ENCODE results near the gene TBCK. TPM values are rescaled to one million over a fixed set of nuclear protein-coding genes. Genes with fewer than 3 reads are reported as not detected.

Gene TBCK
- total and polyA plus RNA-seq, 4 donors, result 4.9 to 25.5 (median 15.8) TPM

DNA sequence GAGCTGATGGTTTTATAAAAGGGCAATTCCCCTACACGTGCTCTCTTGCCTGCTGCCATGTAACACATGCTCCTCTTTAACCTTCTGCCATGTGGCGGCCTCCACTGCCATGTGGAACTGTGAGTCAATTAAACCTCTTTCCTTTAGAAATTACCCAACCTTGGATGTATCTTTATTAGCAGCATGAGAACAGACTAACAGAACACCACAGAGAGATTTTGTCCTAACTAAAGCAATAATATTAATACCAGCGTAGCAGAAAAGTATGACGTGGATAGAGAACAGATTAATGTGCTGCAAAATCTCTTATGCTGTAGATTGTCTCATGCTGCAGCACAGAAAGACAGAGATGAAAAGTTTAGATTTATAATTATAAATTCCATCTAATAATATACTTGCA, 23.4 kb upstream of the TBCK start:
- TF ChIP-seq JUND (IDR thresholded peaks at IDR 0.05) (no peak), FOXA2 (IDR thresholded peaks at IDR 0.05) (no peak), RAD21 (IDR thresholded peaks at IDR 0.05) (no peak), HNF4G (IDR thresholded peaks at IDR 0.05) (no peak), EGR1 (IDR thresholded peaks at IDR 0.05; ENCODE audit: low read depth in 2 of 2) (no peak), SP1 (IDR thresholded peaks at IDR 0.05) (no peak), GABPA (IDR thresholded peaks at IDR 0.05 in 1 of 2, conservative IDR thresholded peaks at IDR 0.05 in 1 of 2) (no peak)
- TF ChIP-seq, protein P1, sequence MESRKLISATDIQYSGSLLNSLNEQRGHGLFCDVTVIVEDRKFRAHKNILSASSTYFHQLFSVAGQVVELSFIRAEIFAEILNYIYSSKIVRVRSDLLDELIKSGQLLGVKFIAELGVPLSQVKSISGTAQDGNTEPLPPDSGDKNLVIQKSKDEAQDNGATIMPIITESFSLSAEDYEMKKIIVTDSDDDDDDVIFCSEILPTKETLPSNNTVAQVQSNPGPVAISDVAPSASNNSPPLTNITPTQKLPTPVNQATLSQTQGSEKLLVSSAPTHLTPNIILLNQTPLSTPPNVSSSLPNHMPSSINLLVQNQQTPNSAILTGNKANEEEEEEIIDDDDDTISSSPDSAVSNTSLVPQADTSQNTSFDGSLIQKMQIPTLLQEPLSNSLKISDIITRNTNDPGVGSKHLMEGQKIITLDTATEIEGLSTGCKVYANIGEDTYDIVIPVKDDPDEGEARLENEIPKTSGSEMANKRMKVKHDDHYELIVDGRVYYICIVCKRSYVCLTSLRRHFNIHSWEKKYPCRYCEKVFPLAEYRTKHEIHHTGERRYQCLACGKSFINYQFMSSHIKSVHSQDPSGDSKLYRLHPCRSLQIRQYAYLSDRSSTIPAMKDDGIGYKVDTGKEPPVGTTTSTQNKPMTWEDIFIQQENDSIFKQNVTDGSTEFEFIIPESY (IDR thresholded peaks at IDR 0.05), result no peak
- TF ChIP-seq, protein P2, sequence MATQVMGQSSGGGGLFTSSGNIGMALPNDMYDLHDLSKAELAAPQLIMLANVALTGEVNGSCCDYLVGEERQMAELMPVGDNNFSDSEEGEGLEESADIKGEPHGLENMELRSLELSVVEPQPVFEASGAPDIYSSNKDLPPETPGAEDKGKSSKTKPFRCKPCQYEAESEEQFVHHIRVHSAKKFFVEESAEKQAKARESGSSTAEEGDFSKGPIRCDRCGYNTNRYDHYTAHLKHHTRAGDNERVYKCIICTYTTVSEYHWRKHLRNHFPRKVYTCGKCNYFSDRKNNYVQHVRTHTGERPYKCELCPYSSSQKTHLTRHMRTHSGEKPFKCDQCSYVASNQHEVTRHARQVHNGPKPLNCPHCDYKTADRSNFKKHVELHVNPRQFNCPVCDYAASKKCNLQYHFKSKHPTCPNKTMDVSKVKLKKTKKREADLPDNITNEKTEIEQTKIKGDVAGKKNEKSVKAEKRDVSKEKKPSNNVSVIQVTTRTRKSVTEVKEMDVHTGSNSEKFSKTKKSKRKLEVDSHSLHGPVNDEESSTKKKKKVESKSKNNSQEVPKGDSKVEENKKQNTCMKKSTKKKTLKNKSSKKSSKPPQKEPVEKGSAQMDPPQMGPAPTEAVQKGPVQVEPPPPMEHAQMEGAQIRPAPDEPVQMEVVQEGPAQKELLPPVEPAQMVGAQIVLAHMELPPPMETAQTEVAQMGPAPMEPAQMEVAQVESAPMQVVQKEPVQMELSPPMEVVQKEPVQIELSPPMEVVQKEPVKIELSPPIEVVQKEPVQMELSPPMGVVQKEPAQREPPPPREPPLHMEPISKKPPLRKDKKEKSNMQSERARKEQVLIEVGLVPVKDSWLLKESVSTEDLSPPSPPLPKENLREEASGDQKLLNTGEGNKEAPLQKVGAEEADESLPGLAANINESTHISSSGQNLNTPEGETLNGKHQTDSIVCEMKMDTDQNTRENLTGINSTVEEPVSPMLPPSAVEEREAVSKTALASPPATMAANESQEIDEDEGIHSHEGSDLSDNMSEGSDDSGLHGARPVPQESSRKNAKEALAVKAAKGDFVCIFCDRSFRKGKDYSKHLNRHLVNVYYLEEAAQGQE (IDR thresholded peaks at IDR 0.05), result no peak
- Histone ChIP-seq H3K27me3 (ENCODE audit: control insufficient read depth in 4 of 4, insufficient read depth in 4 of 4, low read length in 3 of 4) (no peaks in the 10 kb centered on the region), H3K4me1 (ENCODE audit: control insufficient read depth in 4 of 4, insufficient read depth in 4 of 4, low read length in 3 of 4) (no peaks in the 10 kb centered on the region), H3K9me3 (ENCODE audit: control insufficient read depth in 4 of 4, low read length in 3 of 4) (no peaks in the 10 kb centered on the region), H3K27ac (ENCODE audit: low read depth in 1 of 2, low read length in 2 of 2) (no peak overlapping the region), H3K9ac (ENCODE audit: low read depth in 1 of 2, low read length in 2 of 2) (no peak overlapping the region), H3K36me3 (ENCODE audit: control insufficient read depth in 4 of 4, insufficient read depth in 3 of 4, low read depth in 1 of 4, low read length in 3 of 4) (peaks cover 9 to 32% (median 21%) of the 10 kb centered on the region in 4 donors), H3K4me3 (ENCODE audit: low read depth in 1 of 3, low read length in 3 of 3) (no peak overlapping the region)
- WGBS, result 97% methylated on average over 4 of the region's 4 CpGs
- DNase-seq (ENCODE audit: low spot score), result no peak

DNA sequence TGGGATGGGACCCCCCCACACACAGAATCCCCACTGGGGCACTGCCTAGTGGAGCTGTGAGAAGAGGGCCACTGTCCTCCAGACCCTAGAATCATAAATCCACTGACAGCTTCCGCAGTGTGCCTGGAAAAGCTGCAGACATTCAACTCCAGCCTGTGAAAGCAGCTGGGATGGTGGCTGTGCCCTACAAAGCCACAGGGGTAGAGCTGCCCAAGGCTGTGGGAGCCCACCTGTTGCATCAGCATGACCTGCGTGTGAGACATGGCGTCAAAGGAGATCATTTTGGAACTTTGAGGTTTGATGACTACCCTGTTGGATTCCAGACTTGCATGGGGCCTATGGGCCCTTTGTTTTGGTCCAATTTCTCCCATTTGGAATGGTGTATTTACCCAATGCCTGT, 22.7 kb upstream of the TBCK start:
- H3K4me1 ChIP-seq (ENCODE audit: control insufficient read depth in 4 of 4, insufficient read depth in 4 of 4, low read length in 3 of 4), result no peaks in the 10 kb centered on the region
- 98% methylated on average over 3 of the region's 3 CpGs for WGBS
- TF ChIP-seq HNF4G (IDR thresholded peaks at IDR 0.05) (no peak), GABPA (IDR thresholded peaks at IDR 0.05 in 1 of 2, conservative IDR thresholded peaks at IDR 0.05 in 1 of 2) (no peak), FOXA1 (IDR thresholded peaks at IDR 0.05) (no peak), SP1 (IDR thresholded peaks at IDR 0.05) (no peak), EGR1 (IDR thresholded peaks at IDR 0.05; ENCODE audit: low read depth in 2 of 2) (no peak), HNF4A (conservative IDR thresholded peaks at IDR 0.05) (no peak), RAD21 (IDR thresholded peaks at IDR 0.05) (no peak), YY1 (IDR thresholded peaks at IDR 0.05) (no peak), JUND (IDR thresholded peaks at IDR 0.05) (no peak), NR2F2 (IDR thresholded peaks at IDR 0.05) (no peak), FOXA2 (IDR thresholded peaks at IDR 0.05) (no peak)
- TF ChIP-seq, protein P3, sequence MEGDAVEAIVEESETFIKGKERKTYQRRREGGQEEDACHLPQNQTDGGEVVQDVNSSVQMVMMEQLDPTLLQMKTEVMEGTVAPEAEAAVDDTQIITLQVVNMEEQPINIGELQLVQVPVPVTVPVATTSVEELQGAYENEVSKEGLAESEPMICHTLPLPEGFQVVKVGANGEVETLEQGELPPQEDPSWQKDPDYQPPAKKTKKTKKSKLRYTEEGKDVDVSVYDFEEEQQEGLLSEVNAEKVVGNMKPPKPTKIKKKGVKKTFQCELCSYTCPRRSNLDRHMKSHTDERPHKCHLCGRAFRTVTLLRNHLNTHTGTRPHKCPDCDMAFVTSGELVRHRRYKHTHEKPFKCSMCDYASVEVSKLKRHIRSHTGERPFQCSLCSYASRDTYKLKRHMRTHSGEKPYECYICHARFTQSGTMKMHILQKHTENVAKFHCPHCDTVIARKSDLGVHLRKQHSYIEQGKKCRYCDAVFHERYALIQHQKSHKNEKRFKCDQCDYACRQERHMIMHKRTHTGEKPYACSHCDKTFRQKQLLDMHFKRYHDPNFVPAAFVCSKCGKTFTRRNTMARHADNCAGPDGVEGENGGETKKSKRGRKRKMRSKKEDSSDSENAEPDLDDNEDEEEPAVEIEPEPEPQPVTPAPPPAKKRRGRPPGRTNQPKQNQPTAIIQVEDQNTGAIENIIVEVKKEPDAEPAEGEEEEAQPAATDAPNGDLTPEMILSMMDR (IDR thresholded peaks at IDR 0.05; ENCODE audit: low read depth, low read length, missing input control), result no peak
- TF ChIP-seq, protein P1 (IDR thresholded peaks at IDR 0.05), result no peak
- TF ChIP-seq, protein P4, sequence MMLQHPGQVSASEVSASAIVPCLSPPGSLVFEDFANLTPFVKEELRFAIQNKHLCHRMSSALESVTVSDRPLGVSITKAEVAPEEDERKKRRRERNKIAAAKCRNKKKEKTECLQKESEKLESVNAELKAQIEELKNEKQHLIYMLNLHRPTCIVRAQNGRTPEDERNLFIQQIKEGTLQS (IDR thresholded peaks at IDR 0.05), result no peak
- no peaks in the 10 kb centered on the region for H3K27me3 ChIP-seq (ENCODE audit: control insufficient read depth in 4 of 4, insufficient read depth in 4 of 4, low read length in 3 of 4)
- no peak overlapping the region for H3K4me3 ChIP-seq (ENCODE audit: low read depth in 1 of 3, low read length in 3 of 3)
- no peak overlapping the region for H3K27ac ChIP-seq (ENCODE audit: low read depth in 1 of 2, low read length in 2 of 2)
- peaks cover 11 to 32% (median 21%) of the 10 kb centered on the region in 4 donors for H3K36me3 ChIP-seq (ENCODE audit: control insufficient read depth in 4 of 4, insufficient read depth in 3 of 4, low read depth in 1 of 4, low read length in 3 of 4)
- H3K9ac ChIP-seq (ENCODE audit: low read depth in 1 of 2, low read length in 2 of 2), result no peak overlapping the region
- DNase-seq (ENCODE audit: low spot score), result no peak
- H3K9me3 ChIP-seq (ENCODE audit: control insufficient read depth in 4 of 4, low read length in 3 of 4), result no peaks in the 10 kb centered on the region

All from liver (tissue), 9 donors.